Prostate gland (tissue), 2 donors: Measurements from ENCODE around the gene PSMD13.

Experiments
- CTCF ChIP-seq, 4 experiments: fragments of 200-600 bp in 2 of 4; fragments of 450-650 bp in 2 of 4; sonication (generic) in 2 of 4; IDR thresholded peaks; 1 replicate in 3 of 4; 2 replicates in 1 of 4; pipeline ENCODE4 v1.5.1; 2016 to 2019; ENCODE audit warnings: antibody characterized with exemption in 4 of 4, mild to moderate bottlenecking in 2 of 4, moderate library complexity in 2 of 4
- POLR2A ChIP-seq: fragments of 450-650 bp; IDR thresholded peaks from one replicate; pipeline ENCODE4 v1.6.1; 2016; ENCODE audit warnings: antibody characterized with exemption, mild to moderate bottlenecking

- no peak for TF ChIP-seq POLR2A
- no peak for TF ChIP-seq CTCF (IDR thresholded peaks at IDR 0.05)
Measured at GRCh38 chr11:196786-197731, 39.7 kb upstream of the PSMD13 start.
